GM19238 (cell line): ENCODE data around the gene TSHZ2.
"Not testable (repeated sequence)": the region's sequence is repeated elsewhere in the genome, so short reads cannot be mapped to it uniquely, and the experiment has no call there.

Experiments
- DNase-seq: peaks from one replicate; pipeline ENCODE4 v3.0.0; 2011; ENCODE audit warnings: low spot score; ENCODE audit not compliant: insufficient read length

The TSHZ2 gene

DNA sequence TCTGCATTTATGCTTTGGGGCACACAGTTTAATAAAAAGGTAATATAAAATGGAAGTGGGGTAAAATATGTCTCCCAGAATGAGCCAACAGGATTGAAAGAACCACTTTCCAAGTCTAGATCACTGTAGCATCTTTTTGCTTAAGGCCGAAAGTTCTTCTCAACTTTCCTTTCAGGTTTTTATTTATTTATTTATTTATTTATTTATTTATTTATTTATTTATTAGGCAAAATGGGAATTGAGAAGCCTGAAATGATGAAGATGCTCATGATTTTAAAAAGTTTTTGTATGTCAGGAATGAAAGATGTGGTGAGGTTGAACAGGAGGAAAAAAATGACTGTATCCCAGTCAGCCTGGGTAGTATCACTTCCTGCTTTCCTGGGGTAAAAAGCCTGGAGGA, 24.0 kb downstream of the TSHZ2 start:
- DNase-seq: no peak

DNA sequence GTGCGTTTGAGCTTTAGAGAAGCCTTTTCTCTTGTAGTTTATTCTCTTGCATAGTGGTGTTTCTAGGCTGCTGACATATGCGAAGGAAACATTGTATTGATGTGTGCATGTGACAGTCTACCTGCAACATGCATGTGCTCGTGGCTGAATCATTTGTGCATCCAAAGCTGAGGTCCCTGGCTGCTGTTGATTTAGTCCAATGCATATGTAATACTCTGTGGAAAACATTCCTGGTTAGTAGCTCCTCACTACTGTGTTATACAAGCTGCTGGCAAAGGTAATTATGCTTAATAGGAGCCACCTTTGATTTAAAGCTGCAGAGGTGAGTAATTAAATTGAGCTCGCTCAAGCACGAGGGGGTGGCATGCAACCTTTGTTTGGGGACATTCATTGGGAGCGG, 24.5 kb downstream of the TSHZ2 start:
- DNase-seq: no peak

- DNase-seq: no peak
These were observed 26.1 kb downstream of the TSHZ2 start for GRCh38 chr20:52998268-52998667.

DNA sequence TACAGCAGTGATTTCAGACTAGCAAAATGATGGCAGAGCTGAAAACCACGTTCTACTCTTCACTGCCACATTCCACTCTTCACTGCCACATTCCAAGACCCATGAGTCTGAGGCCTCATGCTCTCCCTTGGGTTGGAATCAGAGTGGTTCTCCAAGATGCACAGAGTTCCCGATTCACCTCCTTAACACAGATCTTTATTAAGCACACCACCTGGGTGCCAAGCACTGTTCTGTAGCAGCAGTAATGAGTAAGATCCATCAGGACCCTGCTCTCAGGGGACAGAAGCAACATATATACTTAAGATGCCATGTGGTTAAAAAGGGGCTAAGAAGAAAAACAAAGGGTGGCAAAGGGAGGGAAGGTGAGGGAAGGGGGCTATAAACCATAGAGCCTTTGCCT, 26.9 kb downstream of the TSHZ2 start:
- DNase-seq: no peak

GRCh38 chr20:53001498-53002301, 29.5 kb downstream of the TSHZ2 start:
- DNase-seq: no peak

- DNase-seq: no peak
These were observed 30.6 kb downstream of the TSHZ2 start for GRCh38 chr20:53002786-53003185.

DNA sequence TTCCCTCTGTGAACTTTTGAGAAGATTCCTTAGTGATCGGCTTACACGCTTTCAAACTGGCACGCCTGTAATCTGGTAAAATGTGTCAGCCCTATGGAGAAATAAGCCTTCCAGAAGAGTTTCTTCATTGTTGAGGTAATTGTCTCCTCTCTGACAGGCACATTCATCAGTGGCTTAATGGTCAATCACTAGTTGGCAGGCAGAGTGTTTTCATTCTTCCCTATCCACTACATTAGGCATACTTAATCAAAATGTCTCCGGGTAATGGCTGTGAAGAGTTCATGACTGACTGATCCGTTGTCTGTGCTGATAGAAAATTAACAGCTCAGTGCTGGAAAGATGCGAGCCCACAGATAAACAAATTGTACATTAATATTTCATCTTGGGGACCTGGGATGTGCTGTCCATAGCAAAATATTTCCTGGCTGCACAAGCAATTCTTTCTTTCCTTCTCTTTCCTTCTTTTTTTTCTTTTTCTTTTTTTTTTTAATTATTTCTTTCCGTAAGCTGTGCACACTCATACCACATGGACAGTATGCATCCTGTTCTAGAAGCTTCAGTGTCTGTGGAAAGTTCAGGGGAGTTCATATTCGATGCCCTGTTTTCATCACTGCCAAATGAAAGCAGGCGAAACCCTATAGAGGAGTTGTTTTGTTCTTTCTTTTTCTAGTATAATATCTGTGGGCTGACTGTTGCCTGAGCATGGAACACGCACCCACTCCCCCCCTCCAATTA, 31.4 kb downstream of the TSHZ2 start:
- no peak for DNase-seq

DNA sequence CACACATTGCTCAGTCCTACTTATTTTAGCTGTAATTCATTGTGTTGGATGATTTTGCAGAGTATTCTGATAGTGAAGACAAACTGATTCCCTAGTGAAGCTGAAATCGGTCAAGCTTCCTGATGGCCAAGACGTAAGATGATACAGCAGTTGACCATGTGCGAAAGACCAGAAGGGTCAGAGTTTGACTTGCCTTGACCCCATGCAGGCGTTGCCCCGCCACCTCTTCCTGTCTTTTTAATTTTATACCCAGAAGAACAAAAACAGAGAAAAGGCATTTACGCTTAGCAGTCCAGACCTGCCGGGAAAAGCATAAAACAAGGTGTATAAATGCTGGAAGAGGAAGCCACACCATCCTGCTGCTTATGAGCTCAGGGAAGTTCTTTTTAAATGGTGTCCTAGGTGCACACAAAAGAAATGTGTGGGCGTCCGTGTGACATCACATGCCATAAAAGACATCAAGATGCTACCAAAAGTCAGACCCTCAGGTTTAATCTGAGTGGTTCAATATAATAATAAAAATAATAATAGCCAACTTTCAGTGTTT, 32.2 kb downstream of the TSHZ2 start:
- DNase-seq: no peak

DNA sequence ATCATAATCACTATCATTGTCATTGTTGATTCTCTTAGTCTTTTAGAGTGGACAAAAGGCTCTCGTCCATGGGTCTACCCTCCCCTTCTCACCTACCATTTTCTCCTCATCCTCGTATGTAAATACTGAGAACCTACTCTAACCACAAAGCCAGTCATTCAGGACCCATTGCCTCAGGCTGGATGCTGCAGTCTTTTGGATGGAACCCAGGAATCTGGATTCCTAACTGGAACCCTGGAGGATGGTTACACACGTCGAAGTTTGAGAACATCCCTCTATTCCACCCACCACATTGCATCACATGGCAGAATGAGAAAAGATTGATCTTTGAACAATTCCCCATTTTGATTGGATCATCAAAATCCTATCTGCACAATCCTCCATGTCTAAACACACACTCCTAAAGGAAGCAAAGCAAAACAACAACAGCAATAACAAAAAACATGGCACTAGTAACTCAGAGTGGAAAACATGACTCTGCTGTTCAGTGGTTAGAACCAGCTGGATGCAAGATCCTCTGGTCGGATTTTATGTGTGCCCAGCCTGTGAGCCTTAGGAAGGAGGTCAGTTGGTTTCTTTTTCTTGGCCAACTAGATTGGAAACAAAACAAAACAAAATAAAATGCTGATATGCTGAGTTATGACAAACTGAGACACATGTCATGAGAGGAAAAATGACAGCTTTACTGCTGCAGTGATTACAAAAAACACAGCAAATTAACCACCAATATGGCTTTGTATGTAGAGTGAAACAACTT, 38.0 kb downstream of the TSHZ2 start:
- DNase-seq: no peak

DNA sequence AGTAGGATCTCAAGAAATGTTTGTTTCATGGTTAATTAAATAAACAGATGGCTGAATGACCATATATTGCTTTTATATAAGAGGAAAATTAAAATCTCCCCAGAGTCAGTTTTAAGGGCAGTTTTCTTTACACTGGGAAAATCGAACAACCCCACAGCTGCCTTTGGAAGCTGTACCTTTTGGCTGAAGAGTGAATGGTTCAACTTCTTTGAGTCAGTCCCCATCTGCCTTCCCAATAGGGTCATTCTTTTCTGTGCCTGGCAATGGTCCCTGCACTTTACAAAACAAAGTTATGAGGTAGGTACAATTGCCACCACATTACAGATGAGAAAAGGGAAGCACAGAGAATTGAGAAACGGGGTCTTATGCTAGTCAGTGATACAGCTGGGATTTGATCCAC, 39.5 kb downstream of the TSHZ2 start:
- no peak for DNase-seq

DNA sequence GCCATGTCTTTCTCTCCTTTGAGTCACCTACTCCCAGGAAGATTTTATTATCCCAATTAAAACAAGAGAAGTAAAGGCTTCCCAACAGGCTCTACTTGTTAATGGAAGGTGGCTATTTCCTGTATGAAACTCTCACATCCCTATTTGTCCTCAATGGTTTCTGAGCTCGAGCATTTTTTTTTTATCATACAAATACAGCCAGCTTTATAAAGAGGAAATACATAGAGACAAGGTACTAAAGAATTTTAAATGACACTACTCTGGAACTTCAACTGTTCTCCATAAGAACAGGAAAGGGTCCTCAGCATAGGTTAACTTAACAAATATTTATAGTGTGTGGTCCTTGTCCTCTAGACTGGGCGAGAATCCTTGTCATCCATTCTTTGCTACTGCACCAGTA, 41.0 kb downstream of the TSHZ2 start:
- no peak for DNase-seq

- no peak for DNase-seq
These were observed 41.7 kb downstream of the TSHZ2 start for GRCh38 chr20:53013847-53014246.

DNA sequence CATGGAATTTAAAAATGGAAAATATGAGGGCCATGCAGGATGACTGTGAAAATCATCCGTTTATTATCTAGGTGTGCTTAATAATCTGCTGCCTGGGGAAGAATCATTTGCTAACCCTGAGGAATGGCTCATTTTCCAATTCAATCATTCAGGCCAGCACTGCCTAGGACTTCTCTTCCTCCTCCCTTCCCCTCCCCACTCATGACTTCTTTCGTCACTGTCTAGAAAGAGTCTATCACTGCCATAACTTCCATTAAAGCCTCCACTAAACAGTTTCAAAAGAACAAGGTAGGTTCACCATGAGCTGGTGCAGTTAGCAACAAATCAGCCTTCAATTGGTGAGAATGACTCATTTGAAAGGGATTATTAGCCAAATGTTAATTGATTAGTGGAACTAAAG, 43.9 kb downstream of the TSHZ2 start:
- DNase-seq: no peak

DNA sequence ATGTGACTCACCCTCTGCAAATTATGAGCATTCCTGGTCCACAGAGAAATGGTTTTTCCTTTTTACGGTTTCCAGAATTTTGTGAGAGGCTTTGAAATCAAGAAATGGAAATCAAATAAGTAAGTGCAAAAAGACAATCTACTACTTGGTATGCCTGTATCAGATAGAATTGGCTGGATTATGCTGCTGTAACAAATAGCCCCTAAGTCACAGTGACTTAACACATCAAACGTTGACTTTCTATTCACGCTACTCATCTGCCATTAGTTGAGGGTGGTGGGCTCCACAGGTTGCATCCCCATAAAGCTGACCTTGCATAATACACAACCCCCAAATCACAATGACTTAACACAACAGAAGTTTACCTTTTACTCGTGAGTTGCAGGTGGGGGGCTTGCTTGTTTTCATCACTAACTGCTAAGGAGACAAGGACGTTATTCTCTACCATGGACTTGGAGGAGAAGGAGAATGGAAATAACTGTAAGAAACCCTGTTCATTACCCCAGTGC, 44.4 kb downstream of the TSHZ2 start:
- DNase-seq: no peak

DNA sequence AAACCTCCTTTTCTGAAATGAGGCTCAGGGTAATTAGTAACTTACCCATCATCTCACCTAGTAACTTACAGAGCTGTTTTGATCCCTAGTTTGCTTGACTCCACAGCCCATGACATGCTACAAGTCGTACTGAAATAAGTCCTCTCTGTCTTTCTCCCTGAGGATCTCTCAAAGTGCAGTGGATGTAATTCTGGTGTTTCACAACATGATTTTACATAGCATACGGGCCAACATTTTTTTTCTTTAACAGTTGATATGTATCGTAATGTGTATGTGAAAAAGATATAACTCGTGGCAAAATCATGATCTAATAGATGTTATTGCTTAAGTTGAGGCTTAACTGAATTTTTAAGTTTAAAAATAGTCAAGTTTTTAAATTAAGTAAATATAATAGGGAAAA, 45.0 kb downstream of the TSHZ2 start:
- no peak for DNase-seq

DNA sequence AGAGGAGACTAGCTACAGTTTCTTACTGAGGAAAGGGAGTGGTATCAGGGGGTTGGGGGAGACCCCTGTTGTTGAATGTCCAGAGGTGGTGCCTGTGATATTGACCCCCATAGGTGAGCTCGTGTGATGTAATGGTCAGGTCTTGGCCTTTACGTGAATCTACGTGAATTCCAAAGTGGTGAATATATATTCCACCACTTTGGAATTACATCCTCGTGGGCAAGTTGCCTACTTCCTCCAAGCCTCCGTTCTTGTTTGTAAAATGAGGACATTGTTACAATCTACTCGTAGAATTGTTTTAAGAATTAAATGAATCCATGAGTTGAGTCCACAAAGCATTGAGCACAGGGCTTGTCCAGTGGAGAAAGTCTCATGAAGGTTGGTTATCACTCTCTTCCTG, 47.3 kb downstream of the TSHZ2 start:
- DNase-seq: no peak

GRCh38 chr20:53020376-53020775, 48.2 kb downstream of the TSHZ2 start:
- DNase-seq: no peak

DNA sequence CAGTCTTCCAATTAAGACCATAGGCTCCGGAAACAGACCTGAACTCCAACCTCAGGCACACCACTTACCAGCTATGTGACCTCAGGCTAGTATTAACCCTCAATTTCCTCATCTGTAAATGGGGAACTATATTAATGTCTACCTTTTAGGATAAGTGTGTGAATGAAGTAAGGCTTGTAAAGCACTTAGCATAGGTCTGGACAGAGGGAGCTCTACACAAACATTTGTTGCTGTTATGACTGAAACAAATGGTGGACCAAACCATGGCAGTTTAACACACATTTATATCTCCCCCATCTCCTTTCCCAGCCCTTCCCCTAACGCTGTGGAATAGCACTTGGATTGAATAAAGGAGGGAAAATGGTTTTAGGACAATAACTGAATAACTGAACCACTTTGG, 48.7 kb downstream of the TSHZ2 start:
- DNase-seq: no peak

- no peak for DNase-seq
These were observed 49.8 kb downstream of the TSHZ2 start for GRCh38 chr20:53021934-53022333.

DNA sequence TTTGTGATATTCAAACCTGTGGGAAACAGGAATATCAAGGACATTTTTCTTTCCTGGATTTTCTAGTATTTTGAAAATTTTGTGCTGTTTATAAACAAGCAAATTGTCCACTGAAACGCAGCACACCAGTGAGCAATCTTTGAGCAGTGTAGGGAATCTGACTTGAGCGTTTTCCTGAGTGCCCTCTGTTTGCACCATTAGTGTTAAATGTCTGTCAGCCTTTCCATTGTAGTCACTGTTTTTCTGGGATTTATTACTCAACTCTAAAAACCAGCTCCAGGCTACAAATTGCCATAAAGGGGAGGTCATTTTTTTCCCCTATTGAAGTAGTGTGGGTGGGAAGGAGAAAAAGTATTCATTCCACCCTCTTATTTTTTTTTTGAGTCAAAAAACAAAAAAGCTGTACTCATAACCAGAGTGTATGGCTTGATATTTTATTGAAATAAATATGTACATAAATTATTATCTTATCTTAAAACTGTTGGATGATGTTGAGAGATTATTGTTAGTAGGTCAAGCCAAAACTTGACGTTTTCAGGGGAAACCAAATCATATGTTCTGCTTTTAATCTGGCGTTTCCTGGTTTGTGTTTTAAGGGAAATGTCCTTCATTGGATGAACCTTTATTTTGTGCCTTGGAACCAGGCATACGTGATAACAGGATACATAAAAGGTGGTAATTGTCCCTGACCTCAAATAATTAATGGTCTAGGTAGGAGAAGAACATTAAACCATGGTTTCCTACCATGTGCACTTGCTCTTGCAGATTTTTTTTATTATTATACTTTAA, 51.8 kb downstream of the TSHZ2 start:
- no peak for DNase-seq

DNA sequence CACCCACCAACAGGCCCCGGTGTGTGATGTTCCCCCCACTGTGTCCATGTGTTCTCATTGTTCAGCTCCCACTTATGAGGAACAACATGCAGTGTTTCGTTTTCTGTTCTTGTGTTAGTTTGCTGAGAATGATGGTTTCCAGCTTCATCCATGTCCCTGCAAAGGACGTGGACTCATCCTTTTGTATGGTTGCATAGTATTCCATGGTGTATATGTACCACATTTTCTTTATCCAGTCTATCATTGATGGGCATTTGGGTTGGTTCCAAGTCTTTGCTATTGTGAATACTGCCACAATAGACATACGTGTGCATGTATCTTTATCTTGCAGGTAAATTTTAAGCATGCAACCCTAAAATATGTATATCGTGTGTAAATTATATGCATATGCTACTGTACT, 52.5 kb downstream of the TSHZ2 start:
- DNase-seq: not testable (repeated sequence)
